22Rv1 (cell line): ENCODE data around the gene SCAP.

Source experiments
- ZFX ChIP-seq: fragments of 450-650 bp; IDR thresholded peaks from 2 replicates; pipeline ENCODE4 v1.6.1; 2017; ENCODE audit warnings: antibody characterized with exemption, borderline replicate concordance
- TF ChIP-seq, protein P1 (sequence below): fragments of 450-650 bp; IDR thresholded peaks from 2 replicates; pipeline ENCODE4 v1.5.1; 2017; ENCODE audit warnings: mild to moderate bottlenecking

DNA sequence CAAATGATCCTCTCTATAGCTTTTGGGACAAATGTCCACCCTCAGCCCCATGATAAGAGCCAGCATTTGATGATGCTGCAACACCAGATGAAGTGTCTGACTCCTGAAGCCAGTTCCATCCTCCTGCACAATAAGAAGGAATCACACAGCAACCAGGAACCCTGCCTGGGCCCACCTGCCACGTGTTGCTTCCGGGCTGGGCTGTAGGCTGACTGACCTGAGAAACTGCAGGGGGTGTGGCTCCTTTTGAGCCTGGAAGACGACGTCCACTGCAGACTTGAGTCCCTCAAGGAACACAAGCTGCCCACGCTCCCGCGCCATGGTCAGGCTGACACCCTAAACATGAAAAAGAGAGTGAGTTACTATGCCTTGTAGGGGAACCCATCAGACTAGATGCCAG, 28.4 kb upstream of the SCAP start:
- TF ChIP-seq, protein P1, sequence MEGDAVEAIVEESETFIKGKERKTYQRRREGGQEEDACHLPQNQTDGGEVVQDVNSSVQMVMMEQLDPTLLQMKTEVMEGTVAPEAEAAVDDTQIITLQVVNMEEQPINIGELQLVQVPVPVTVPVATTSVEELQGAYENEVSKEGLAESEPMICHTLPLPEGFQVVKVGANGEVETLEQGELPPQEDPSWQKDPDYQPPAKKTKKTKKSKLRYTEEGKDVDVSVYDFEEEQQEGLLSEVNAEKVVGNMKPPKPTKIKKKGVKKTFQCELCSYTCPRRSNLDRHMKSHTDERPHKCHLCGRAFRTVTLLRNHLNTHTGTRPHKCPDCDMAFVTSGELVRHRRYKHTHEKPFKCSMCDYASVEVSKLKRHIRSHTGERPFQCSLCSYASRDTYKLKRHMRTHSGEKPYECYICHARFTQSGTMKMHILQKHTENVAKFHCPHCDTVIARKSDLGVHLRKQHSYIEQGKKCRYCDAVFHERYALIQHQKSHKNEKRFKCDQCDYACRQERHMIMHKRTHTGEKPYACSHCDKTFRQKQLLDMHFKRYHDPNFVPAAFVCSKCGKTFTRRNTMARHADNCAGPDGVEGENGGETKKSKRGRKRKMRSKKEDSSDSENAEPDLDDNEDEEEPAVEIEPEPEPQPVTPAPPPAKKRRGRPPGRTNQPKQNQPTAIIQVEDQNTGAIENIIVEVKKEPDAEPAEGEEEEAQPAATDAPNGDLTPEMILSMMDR: no peak
- no peak for TF ChIP-seq ZFX
